Small intestine (tissue), 7 donors: Measurements from ENCODE around the gene MARK3. TPM values are rescaled to one million over a fixed set of nuclear protein-coding genes. Genes with fewer than 3 reads are reported as not detected.
A peak's percentile ranks its signal among the peaks of the same experiment; 100 is the strongest.

ENCODE experiments used
- DNase-seq, 2 donors: peaks; one replicate each; pipeline versions ENCODE4 v3.0.0 to v3.0.0-alpha.2; 2013
- FAIRE-seq: peaks from 2 replicates; lab custom pipeline; 2012; peaks lifted over from hg19 to GRCh38; lab: Jason Lieb, UNC
- H3K27ac ChIP-seq, 3 donors: one replicate each; pipeline ENCODE4 v1.5.1; 2013; ENCODE audit warnings: low read length in 2 of 3, mild to moderate bottlenecking in 2 of 3, control low read depth in 1 of 3, inconsistent platforms in 1 of 3, low read depth in 1 of 3, moderate library complexity in 1 of 3
- H3K27me3 ChIP-seq, 3 donors: one replicate each; pipeline ENCODE4 v1.6.1; 2013; ENCODE audit warnings: low read length in 3 of 3, inconsistent platforms in 1 of 3; ENCODE audit not compliant: control insufficient read depth in 3 of 3, insufficient read depth in 3 of 3
- H3K36me3 ChIP-seq, 3 donors: one replicate each; pipeline ENCODE4 v1.6.1; 2013; ENCODE audit warnings: low read length in 3 of 3, inconsistent platforms in 1 of 3, low read depth in 1 of 3, mild to moderate bottlenecking in 1 of 3, moderate library complexity in 1 of 3; ENCODE audit not compliant: control insufficient read depth in 3 of 3, insufficient read depth in 2 of 3
- H3K4me1 ChIP-seq, 3 donors: one replicate each; pipeline ENCODE4 v1.6.1; 2013; ENCODE audit warnings: low read length in 2 of 3, inconsistent platforms in 1 of 3, low read depth in 1 of 3, mild to moderate bottlenecking in 1 of 3, moderate library complexity in 1 of 3; ENCODE audit not compliant: control insufficient read depth in 3 of 3, insufficient read depth in 2 of 3
- H3K4me3 ChIP-seq, 3 donors: one replicate each; pipeline ENCODE4 v1.5.1; 2013; ENCODE audit warnings: low read length in 3 of 3, control low read depth in 1 of 3, inconsistent platforms in 1 of 3, low read depth in 1 of 3, mild to moderate bottlenecking in 1 of 3, moderate library complexity in 1 of 3
- H3K9me3 ChIP-seq, 2 donors: one replicate each; pipeline ENCODE4 v1.6.1; 2013; ENCODE audit warnings: low read depth in 1 of 2, low read length in 1 of 2; ENCODE audit not compliant: control insufficient read depth in 2 of 2, insufficient read depth in 1 of 2
- whole genome bisulfite sequencing, 3 donors: extraction: QIAGEN DNeasy Blood & Tissue Kit; methylation state at CpG; one replicate each; pipeline ENCODE4 v1.1.7; 2013; 5-methylcytosine and 5-hydroxymethylcytosine counted together
- polyA plus RNA-seq, 4 donors: library from polyadenylated mRNA; stranded (reverse) in 3 of 4; unstranded in 1 of 4; fragments of 200-250 nt in 3 of 4; fragments of 120-200 nt in 1 of 4; gene quantifications; one replicate each; pipeline versions ENCODE4 v1.2.1 to v1.2.3, GENCODE V29; 2013
- donor health status: healthy with polysubstance abuse.
- donor health status: control.
- donor health status: control.
- donor health status: Bipolar disorder and iron deficiency.
- donor health status: healthy.

MARK3 gene
- polyA plus RNA-seq, 4 donors, result 37.7 to 67.8 (median 60.6) TPM

- H3K4me1 ChIP-seq, result peaks cover 0 to 10% (median 2%) of the 10 kb centered on the region in 3 donors
- no peak overlapping the region for H3K4me3 ChIP-seq
- DNase-seq, result no peak
- no peaks in the 10 kb centered on the region for H3K9me3 ChIP-seq
- peaks cover 3 to 23% (median 6%) of the 10 kb centered on the region in 3 donors for H3K36me3 ChIP-seq
- no peak for FAIRE-seq
- 96 to 98% (median 96%) methylated on average over 6 of the region's 6 CpGs for WGBS, 3 donors
- H3K27ac ChIP-seq, result no peak overlapping the region
- H3K27me3 ChIP-seq, result no peaks in the 10 kb centered on the region
Measured at GRCh38 chr14:103453791-103454190, 68.6 kb downstream of the MARK3 start.

- WGBS, 3 donors, result 82 to 90% (median 82%) methylated on average over 4 of the region's 4 CpGs
- no peak overlapping the region for H3K27ac ChIP-seq
- peak; percentile 17 to 56 for DNase-seq
- H3K4me3 ChIP-seq, result no peak overlapping the region
- no peaks in the 10 kb centered on the region for H3K27me3 ChIP-seq
- H3K36me3 ChIP-seq, result peaks cover 3 to 20% (median 6%) of the 10 kb centered on the region in 3 donors
- H3K4me1 ChIP-seq, result peaks cover 0 to 10% (median 2%) of the 10 kb centered on the region in 3 donors
- FAIRE-seq, result no peak
- H3K9me3 ChIP-seq, result no peaks in the 10 kb centered on the region
Measured at GRCh38 chr14:103456167-103456835, 71.1 kb downstream of the MARK3 start.

- Histone ChIP-seq H3K27me3 (no peaks in the 10 kb centered on the region), H3K4me3 (no peak overlapping the region), H3K27ac (no peak overlapping the region), H3K4me1 (peaks cover 0 to 10% (median 2%) of the 10 kb centered on the region in 3 donors), H3K9me3 (no peaks in the 10 kb centered on the region), H3K36me3 (peaks cover 0 to 27% (median 15%) of the 10 kb centered on the region in 3 donors)
- peak; percentile 5 for FAIRE-seq
- 95 to 100% (median 100%) methylated on average over 1 of the region's 1 CpG for WGBS, 3 donors
- no peak for DNase-seq
Measured at GRCh38 chr14:103460415-103460814, 75.2 kb downstream of the MARK3 start.

- Histone ChIP-seq H3K27me3 (no peaks in the 10 kb centered on the region), H3K27ac (no peak overlapping the region), H3K36me3 (peaks cover 2 to 37% (median 17%) of the 10 kb centered on the region in 3 donors), H3K4me1 (no peaks in the 10 kb centered on the region), H3K4me3 (no peak overlapping the region), H3K9me3 (no peaks in the 10 kb centered on the region)
- FAIRE-seq, result no peak
- WGBS, 3 donors, result 82 to 84% (median 82%) methylated on average over 4 of the region's 4 CpGs
- no peak for DNase-seq
Measured at GRCh38 chr14:103463149-103463548, 77.9 kb downstream of the MARK3 start.

GRCh38 chr14:103463851-103464250 lies 78.6 kb downstream of the MARK3 start:
- FAIRE-seq (no peak), DNase-seq (no peak)
- peaks cover 4 to 43% (median 21%) of the 10 kb centered on the region in 3 donors for H3K36me3 ChIP-seq

GRCh38 chr14:103472939-103473338 lies 87.7 kb downstream of the MARK3 start:
- FAIRE-seq (no peak), DNase-seq (no peak)
- H3K4me1 ChIP-seq, result no peaks in the 10 kb centered on the region
- H3K9me3 ChIP-seq, result no peaks in the 10 kb centered on the region
- H3K36me3 ChIP-seq, result peaks cover 17 to 61% (median 29%) of the 10 kb centered on the region in 3 donors
- no peaks in the 10 kb centered on the region for H3K27me3 ChIP-seq
- no peak overlapping the region for H3K27ac ChIP-seq
- no peak overlapping the region for H3K4me3 ChIP-seq
- WGBS, 3 donors, result 87 to 97% (median 89%) methylated on average over 5 of the region's 5 CpGs

More at GRCh38 chr14:103463851-103464250, 78.6 kb downstream of the MARK3 start:
- Histone ChIP-seq H3K4me3 (no peak overlapping the region), H3K4me1 (no peaks in the 10 kb centered on the region), H3K9me3 (no peaks in the 10 kb centered on the region), H3K27me3 (no peaks in the 10 kb centered on the region), H3K27ac (no peak overlapping the region)

- H3K36me3 ChIP-seq, result peaks cover 9 to 53% (median 24%) of the 10 kb centered on the region in 3 donors
- H3K4me1 ChIP-seq, result no peaks in the 10 kb centered on the region
- H3K9me3 ChIP-seq, result no peaks in the 10 kb centered on the region
- no peaks in the 10 kb centered on the region for H3K27me3 ChIP-seq
- 94 to 99% (median 97%) methylated on average over 5 of the region's 5 CpGs for WGBS, 3 donors
- no peak overlapping the region for H3K27ac ChIP-seq
- DNase-seq (no peak), FAIRE-seq (no peak)
- H3K4me3 ChIP-seq, result no peak overlapping the region
Measured at GRCh38 chr14:103474893-103475292, 89.7 kb downstream of the MARK3 start.

- FAIRE-seq (no peak), DNase-seq (no peak)
- Histone ChIP-seq H3K36me3 (peaks cover 9 to 53% (median 21%) of the 10 kb centered on the region in 3 donors), H3K9me3 (no peaks in the 10 kb centered on the region), H3K4me3 (no peak overlapping the region), H3K27me3 (no peaks in the 10 kb centered on the region), H3K27ac (no peak overlapping the region), H3K4me1 (no peaks in the 10 kb centered on the region)
- WGBS, 3 donors, result 93 to 96% (median 93%) methylated on average over 3 of the region's 3 CpGs
Measured at GRCh38 chr14:103476065-103476464, 90.8 kb downstream of the MARK3 start.
